AG08395 (cell line): ENCODE measurements around the gene ZNF217.
"Not testable (repeated sequence)": the region's sequence is repeated elsewhere in the genome, so short reads cannot be mapped to it uniquely, and the experiment has no call there.

Experiments used
- DNase-seq: peaks from one replicate; pipeline ENCODE4 v3.0.0; 2012; ENCODE audit warnings: mixed read lengths, low spot score

The ZNF217 gene

DNA sequence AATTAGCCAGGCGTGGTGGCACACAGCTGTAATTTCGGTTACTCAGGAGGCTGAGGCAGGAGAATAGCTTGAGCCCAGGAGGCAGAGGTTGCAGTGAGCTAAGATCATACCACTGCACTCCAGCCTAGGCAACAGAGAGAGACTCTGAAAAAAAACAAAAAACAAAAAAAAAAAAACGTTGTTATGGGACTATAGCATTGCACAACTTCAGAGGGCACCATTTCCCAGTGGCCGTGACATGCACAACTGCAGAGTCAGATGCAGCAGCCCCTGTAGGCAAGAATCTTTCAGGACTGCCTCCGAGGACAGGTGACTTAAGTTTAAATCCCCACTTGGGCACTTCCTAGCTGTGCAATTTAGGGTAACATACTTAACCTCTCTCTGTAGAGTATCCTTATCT, 64.0 kb downstream of the ZNF217 start:
- no peak for DNase-seq

DNA sequence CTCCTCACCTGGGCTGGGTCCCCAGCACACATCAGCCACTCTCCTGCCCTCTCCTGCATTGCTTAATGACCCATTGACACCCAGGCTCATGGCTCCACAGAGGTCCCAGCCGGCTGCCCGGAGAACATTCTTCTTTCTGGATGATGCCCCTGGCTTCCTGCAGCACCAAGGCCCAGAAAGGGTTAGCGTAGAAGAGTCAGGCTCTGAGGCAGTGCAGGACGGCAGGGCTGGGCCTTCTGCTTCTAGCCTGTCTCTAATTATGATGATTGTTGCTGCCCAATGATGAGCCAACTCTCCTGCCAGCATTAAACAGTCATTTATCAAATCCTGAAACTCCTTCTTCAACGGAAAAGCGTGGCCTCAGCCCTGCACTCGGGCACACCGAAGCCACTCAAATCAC, 66.4 kb downstream of the ZNF217 start:
- peak; percentile 31 for DNase-seq

DNA sequence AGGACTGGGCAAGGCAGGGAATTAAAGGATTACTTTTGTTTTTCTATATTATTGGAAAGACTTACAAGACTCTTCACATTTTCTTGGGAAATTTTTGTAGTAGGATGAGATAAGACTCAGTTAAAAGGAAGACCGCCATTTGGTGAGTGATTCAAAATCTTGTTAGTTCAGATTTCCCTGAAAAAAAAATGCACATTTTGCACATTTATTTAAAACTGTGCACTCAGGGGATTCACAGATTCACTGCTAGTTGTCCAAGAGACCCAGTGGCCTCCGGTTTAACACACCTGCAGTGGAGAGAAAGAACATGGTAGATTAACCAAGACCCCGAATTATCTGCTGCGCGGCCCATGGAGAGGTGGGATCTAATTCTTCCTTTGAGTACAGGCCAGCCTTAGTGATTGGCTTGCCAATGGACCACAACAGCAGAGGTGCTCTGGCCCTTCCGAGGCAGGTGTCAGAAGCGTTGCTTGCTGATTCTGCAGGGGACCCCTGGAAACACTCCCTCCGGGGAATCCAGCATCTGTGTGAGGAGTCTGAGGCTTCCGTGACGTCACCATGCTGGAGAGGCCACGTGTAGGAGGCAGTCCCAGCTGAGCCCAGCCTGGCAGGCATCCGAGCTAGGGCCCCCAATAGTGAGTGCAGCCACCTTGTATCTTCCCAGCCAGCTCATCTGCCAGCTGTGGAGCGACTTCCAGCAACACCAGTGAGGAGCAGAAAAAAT, 68.9 kb downstream of the ZNF217 start:
- DNase-seq = no peak

DNA sequence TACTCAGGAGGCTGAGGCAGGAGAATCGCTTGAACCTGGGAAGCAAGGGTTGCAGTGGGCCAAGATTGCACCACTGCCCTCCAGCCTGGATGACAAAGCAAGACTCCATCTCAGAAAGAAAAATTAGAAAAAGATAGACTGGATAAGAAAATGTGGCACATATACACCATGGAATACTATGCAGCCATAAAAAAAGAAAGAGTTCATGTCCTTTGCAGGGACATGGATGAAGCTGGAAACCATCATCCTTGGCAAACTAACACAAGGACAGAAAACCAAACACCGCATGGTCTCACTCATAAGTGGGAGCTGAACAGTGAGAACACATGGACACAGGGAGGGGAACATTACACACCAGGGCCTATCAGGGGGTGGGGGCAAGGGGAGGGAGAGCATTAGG, 70.0 kb downstream of the ZNF217 start:
- DNase-seq = not testable (repeated sequence)

DNA sequence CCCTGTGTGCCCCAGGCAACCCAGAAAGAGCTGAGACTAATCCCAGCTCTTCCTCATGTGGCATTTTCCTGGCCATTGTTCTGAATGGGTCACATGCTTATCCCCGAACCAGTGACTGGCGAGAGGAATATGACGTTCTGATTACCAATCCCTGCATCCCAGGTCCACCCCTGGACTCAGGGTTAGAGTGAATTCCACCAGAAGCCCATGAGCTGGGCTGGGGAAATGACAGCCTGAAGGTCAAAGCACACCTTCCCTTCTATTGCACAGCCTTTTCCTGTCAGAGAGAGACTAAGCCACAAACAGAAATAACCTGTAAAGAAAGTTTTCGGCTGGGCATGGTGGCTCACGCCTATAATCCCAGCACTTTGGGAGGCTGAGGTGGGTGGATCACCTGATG, 70.9 kb downstream of the ZNF217 start:
- no peak for DNase-seq

DNA sequence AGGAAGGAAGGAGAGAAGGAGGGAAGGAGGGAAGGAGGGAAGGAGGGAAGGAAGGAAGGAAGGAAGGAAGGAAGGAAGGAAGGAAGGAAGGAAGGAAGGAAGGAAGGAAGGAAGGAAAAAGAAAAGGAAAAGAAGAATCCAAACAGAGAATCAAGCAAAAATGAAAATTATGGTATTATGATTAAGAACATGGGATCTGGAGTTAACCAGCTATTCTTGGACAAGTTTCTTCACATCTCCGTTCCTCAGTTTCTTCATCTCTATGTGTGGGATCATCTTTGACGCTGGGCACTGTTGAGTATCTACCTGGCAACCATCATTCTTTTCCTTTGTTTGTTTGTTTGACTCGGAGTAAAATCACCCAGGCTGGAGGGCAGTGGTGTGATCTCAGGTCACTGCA, 71.6 kb downstream of the ZNF217 start:
- DNase-seq = no peak

DNA sequence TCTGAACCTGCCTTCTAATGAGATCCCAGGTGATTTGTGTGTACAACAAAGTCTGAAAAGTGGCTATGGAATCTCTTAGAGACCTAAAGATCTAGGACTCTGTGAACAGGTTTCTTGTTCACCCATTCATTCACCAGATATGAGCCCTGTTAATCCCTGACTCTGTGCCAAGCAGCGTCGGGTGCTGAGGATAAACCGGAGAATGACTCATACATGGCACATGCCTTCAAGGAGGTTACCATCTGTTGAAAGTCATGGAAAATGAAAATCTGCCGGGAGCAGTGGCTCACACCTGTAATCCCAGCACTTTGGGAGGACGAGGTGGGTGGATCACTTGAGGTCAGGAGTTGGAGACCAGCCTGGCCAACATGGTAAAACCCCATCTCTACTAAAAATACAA, 72.2 kb downstream of the ZNF217 start:
- DNase-seq = peak; percentile 35

DNA sequence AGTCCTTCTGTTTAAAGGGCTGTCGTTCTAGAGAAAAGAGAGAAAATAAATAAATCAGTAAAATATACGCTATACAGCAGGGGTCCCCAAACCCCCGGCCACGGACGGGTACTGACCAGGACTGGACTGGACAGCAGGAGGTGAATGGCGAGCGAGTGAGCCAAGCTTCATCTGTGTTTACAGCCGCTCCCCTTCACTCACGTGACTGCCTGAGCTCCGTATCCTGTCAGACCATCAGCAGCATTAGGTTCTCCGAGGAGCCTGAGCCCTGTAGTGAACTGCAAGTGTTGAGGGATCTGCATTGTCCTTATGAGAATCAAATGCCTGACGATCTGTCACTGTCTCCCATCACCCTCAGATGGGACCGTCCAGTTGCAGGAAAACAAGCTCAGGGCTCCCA, 76.5 kb downstream of the ZNF217 start:
- no peak for DNase-seq
